WTC11 (cell line): ENCODE results near the gene CDH2. TPM values are rescaled to one million over a fixed set of nuclear protein-coding genes. Genes with fewer than 3 reads are reported as not detected.

Experiments used
- ATAC-seq: fragments of 200-7000 bp; cut with Tn5 transposase; 2 replicates; pipeline ENCODE4 v1.10.0; 2021; ENCODE audit warnings: mild to moderate bottlenecking, moderate library complexity
- CTCF ChIA-PET: fragments of 300-600 bp; sonication (Branson Sonifier 250); formaldehyde crosslinking; loops from one replicate; lab custom pipeline; 2021; ENCODE audit warnings: antibody characterized with exemption; lab: Charles Lee
- POLR2A ChIA-PET: fragments of 350-600 bp; sonication (Branson Sonifier 250); formaldehyde crosslinking; loops from one replicate; lab custom pipeline; 2021; ENCODE audit warnings: antibody characterized with exemption; lab: Charles Lee
- DNase-seq: peaks from one replicate; pipeline ENCODE4 v3.0.0; 2021; ENCODE audit warnings: low spot score
- H3K27ac Mint-ChIP-seq: 2 replicates; pipeline ENCODE4 v1.8.0; 2021; ENCODE audit warnings: mixed read lengths
- H3K27me3 Mint-ChIP-seq: 2 replicates; pipeline ENCODE4 v1.8.0; 2021; ENCODE audit warnings: low read depth, mild to moderate bottlenecking, moderate library complexity, mixed read lengths
- H3K36me3 Mint-ChIP-seq: 2 replicates; pipeline ENCODE4 v1.8.0; 2021; ENCODE audit warnings: mixed read lengths
- H3K4me1 Mint-ChIP-seq: 2 replicates; pipeline ENCODE4 v1.8.0; 2022; ENCODE audit warnings: mixed read lengths
- H3K4me3 Mint-ChIP-seq: 2 replicates; pipeline ENCODE4 v1.8.0; 2021; ENCODE audit warnings: mild to moderate bottlenecking, moderate library complexity, mixed read lengths
- H3K9me3 Mint-ChIP-seq: 2 replicates; pipeline ENCODE4 v1.8.0; 2021; ENCODE audit warnings: mixed read lengths
- ARID4B ChIP-seq: sonication (generic); formaldehyde crosslinking; IDR thresholded peaks from 2 replicates; pipeline ENCODE4 v1.8.0; 2023; ENCODE audit warnings: missing genetic modification reagents, mild to moderate bottlenecking, borderline replicate concordance
- ATF6 ChIP-seq: sonication (generic); formaldehyde crosslinking; IDR thresholded peaks from 2 replicates; pipeline ENCODE4 v1.8.1; 2023; ENCODE audit warnings: mild to moderate bottlenecking, missing genetic modification reagents
- CREB1 ChIP-seq: sonication (generic); formaldehyde crosslinking; IDR thresholded peaks from 2 replicates; pipeline ENCODE4 v1.8.0; 2023; ENCODE audit warnings: mild to moderate bottlenecking, missing genetic modification reagents
- FOXK1 ChIP-seq: sonication (generic); formaldehyde crosslinking; IDR thresholded peaks from 2 replicates; pipeline ENCODE4 v1.8.0; 2022; ENCODE audit warnings: mild to moderate bottlenecking, moderate library complexity, missing genetic modification reagents
- GABPB1 ChIP-seq: sonication (generic); formaldehyde crosslinking; IDR thresholded peaks from 2 replicates; pipeline ENCODE4 v1.8.1; 2023; ENCODE audit warnings: mild to moderate bottlenecking, missing genetic modification reagents
- GRHL2 ChIP-seq: fragments of 250-450 bp; sonication (Bioruptor Pico); IDR thresholded peaks from 2 replicates; pipeline ENCODE4 v1.8.0; 2022; ENCODE audit warnings: mild to moderate bottlenecking, moderate library complexity; ENCODE audit not compliant: insufficient replicate concordance, severe bottlenecking
- HMGXB4 ChIP-seq: sonication (generic); formaldehyde crosslinking; IDR thresholded peaks from 2 replicates; pipeline ENCODE4 v1.8.1; 2023; ENCODE audit warnings: mild to moderate bottlenecking, moderate library complexity, missing genetic modification reagents
- IRF2 ChIP-seq: sonication (generic); formaldehyde crosslinking; IDR thresholded peaks from 2 replicates; pipeline ENCODE4 v1.8.0; 2022; ENCODE audit warnings: low read depth, missing genetic modification reagents, borderline replicate concordance
- KAT7 ChIP-seq: sonication (generic); formaldehyde crosslinking; IDR thresholded peaks from 2 replicates; pipeline ENCODE4 v1.8.1; 2023; ENCODE audit warnings: missing genetic modification reagents, mild to moderate bottlenecking, borderline replicate concordance
- NFATC4 ChIP-seq: fragments of 250-450 bp; sonication (Bioruptor Pico); IDR thresholded peaks from 2 replicates; pipeline ENCODE4 v1.9.0; 2021; ENCODE audit warnings: mild to moderate bottlenecking
- NR1H2 ChIP-seq: sonication (generic); formaldehyde crosslinking; IDR thresholded peaks from 2 replicates; pipeline ENCODE4 v1.9.0; 2021; ENCODE audit warnings: mild to moderate bottlenecking, moderate library complexity, missing genetic modification reagents
- STAT6 ChIP-seq: sonication (generic); formaldehyde crosslinking; conservative IDR thresholded peaks from 2 replicates; pipeline ENCODE4 v1.8.1; 2023; ENCODE audit warnings: mild to moderate bottlenecking, low read depth, missing genetic modification reagents, moderate library complexity
- ZBTB43 ChIP-seq: sonication (generic); formaldehyde crosslinking; IDR thresholded peaks from 2 replicates; pipeline ENCODE4 v1.8.1; 2023; ENCODE audit warnings: mild to moderate bottlenecking, missing genetic modification reagents
- ZNF138 ChIP-seq: sonication (generic); formaldehyde crosslinking; conservative IDR thresholded peaks from 2 replicates; pipeline ENCODE4 v1.8.1; 2022; ENCODE audit warnings: mild to moderate bottlenecking, moderate library complexity, missing genetic modification reagents
- ZNF263 ChIP-seq: sonication (generic); formaldehyde crosslinking; IDR thresholded peaks from 2 replicates; pipeline ENCODE4 v1.8.1; 2022; ENCODE audit warnings: low read depth, mild to moderate bottlenecking, moderate library complexity, missing genetic modification reagents
- ZNF281 ChIP-seq: sonication (generic); formaldehyde crosslinking; IDR thresholded peaks from 2 replicates; pipeline ENCODE4 v1.8.0; 2023; ENCODE audit warnings: mild to moderate bottlenecking, missing genetic modification reagents
- ZNF512 ChIP-seq: sonication (generic); formaldehyde crosslinking; IDR thresholded peaks from 2 replicates; pipeline ENCODE4 v1.8.1; 2022; ENCODE audit warnings: missing genetic modification reagents, borderline replicate concordance
- total RNA-seq: library from RNA; stranded (reverse); gene quantifications from 3 replicates; pipeline ENCODE4 v1.2.3, GENCODE V29; 2021

The CDH2 gene
- total RNA-seq, 1 experiment from 2014 or later, result 17.3 TPM

GRCh38 chr18:28095631-28096030, 81.3 kb downstream of the CDH2 start:
- Mint-ChIP-seq H3K9me3 (no peaks in the 10 kb centered on the region), H3K4me3 (no peak overlapping the region), H3K27ac (no peak overlapping the region), H3K27me3 (peaks cover 34% of the 10 kb centered on the region), H3K36me3 (no peaks in the 10 kb centered on the region), H3K4me1 (peaks cover 3% of the 10 kb centered on the region; the same call in 1 of the 2 replicates)
- POLR2A ChIA-PET, result no interaction called here
- DNase-seq, result no peak
- no peak for TF ChIP-seq ZNF281 (CRISPR knock-in tag)
- no peak for TF ChIP-seq ZNF138
- no peak for TF ChIP-seq IRF2 (CRISPR knock-in tag)
- TF ChIP-seq CREB1 (CRISPR knock-in tag), result no peak
- no peak for TF ChIP-seq STAT6 (CRISPR knock-in tag)
- TF ChIP-seq HMGXB4, result no peak
- TF ChIP-seq KAT7, result no peak
- TF ChIP-seq ZNF263 (CRISPR knock-in tag), result no peak
- no peak for TF ChIP-seq FOXK1
- TF ChIP-seq ATF6 (CRISPR knock-in tag), result no peak
- TF ChIP-seq GABPB1 (CRISPR knock-in tag), result no peak
- CTCF ChIA-PET, result no interaction called here
- ATAC-seq, result no peak

- no peaks in the 10 kb centered on the region for H3K9me3 Mint-ChIP-seq
- POLR2A ChIA-PET, result no interaction called here
- no peak overlapping the region for H3K4me3 Mint-ChIP-seq
- CTCF ChIA-PET, result no interaction called here
- peaks cover 3% of the 10 kb centered on the region; the same call in 1 of the 2 replicates for H3K4me1 Mint-ChIP-seq
- no peak for DNase-seq
- peaks cover 40% of the 10 kb centered on the region for H3K27me3 Mint-ChIP-seq
- H3K36me3 Mint-ChIP-seq, result no peaks in the 10 kb centered on the region
- no peak for ATAC-seq
- no peak overlapping the region for H3K27ac Mint-ChIP-seq
- TF ChIP-seq ZNF512 (CRISPR knock-in tag) (no peak), ZBTB43 (CRISPR knock-in tag) (no peak), NR1H2 (no peak), ARID4B (CRISPR knock-in tag) (no peak), GRHL2 (CRISPR knock-in tag) (no peak), NFATC4 (CRISPR knock-in tag) (no peak)
Measured at GRCh38 chr18:28095041-28095440, 81.9 kb downstream of the CDH2 start.
